Measurements from ENCODE around the gene SAMD1. TPM values are rescaled to one million over a fixed set of nuclear protein-coding genes. Genes with fewer than 3 reads are reported as not detected.
A peak's percentile ranks its signal among the peaks of the same experiment; 100 is the strongest.

The SAMD1 gene
- total and polyA plus RNA-seq, 2 of the 13 experiments (the other 11 are each of a cell fraction or from before 2014, with no cell fraction given) = 17.5 to 45.0 TPM

GRCh38 chr19:14119644-14120496 lies 29.3 kb upstream of the SAMD1 start:
- DNase-seq (ENCODE audit: low spot score) (no peak), FAIRE-seq (no peak), ATAC-seq (no peak)
- H3K4me2 ChIP-seq (ENCODE audit: low read depth, low read length) = peak overlapping the region; percentile 100
- POLR2A ChIA-PET = interaction anchor here (2.5 kb wide), 1 partner anchor 17 kb away, joined by 21 read pairs; the partner anchor contains the start of gene ASF1B
- peaks cover 0 to 4% of the 10 kb centered on the region in 2 experiments; a peak in 2 of 5 replicates for H3K36me3 ChIP-seq (replicated peaks in 1 of 2; ENCODE audit: control insufficient read depth in 1 of 2, insufficient read depth in 2 of 2, low read length in 2 of 2)
- BruUV-seq (replicated peaks) = no TSS peak
- intact Hi-C loops (cut with micrococcal nuclease; ENCODE audit: unreplicated experiment) = loop anchor here (5.0 kb wide), 1 partner anchor 38 kb away; no protein-coding TSS in a partner anchor
- H3K4me3 ChIP-seq (replicated peaks in 1 of 3; ENCODE audit: insufficient read depth in 1 of 3, low read depth in 2 of 3, low read length in 3 of 3) = peak overlapping the region in 1 of 3 experiments; percentile 4; a peak in 1 of 6 replicates
- in situ Hi-C loops (cut with HindIII; ENCODE audit: extremely low pct_ligation_motif_present, low pct_unique_long_range_greater_than_20kb) = no loop called here
- no peak overlapping the region for H2AFZ ChIP-seq (ENCODE audit: low read length)
- 90% methylated on average over 4 of the region's 7 CpGs for WGBS (ENCODE audit: low lambda C conversion rate)
- no peaks in the 10 kb centered on the region for H3K9me3 ChIP-seq (ENCODE audit: low read length)
- CTCF ChIA-PET (ENCODE audit: low intra/inter-chr PET ratio, low total read pairs) = no interaction called here
- H3K27me3 ChIP-seq (ENCODE audit: control insufficient read depth in 1 of 2, insufficient read depth in 2 of 2, low read length in 2 of 2) = no peaks in the 10 kb centered on the region; a peak in 1 of 5 replicates
- no peaks in the 10 kb centered on the region for H4K20me1 ChIP-seq (ENCODE audit: insufficient read depth, low read length)
- H3K27ac ChIP-seq (ENCODE audit: extremely low read length, insufficient read depth, low read length) = no peak overlapping the region
- H3K9ac ChIP-seq (ENCODE audit: insufficient read depth, low read depth, low read length) = peak overlapping the region; percentile 89; the same call in 1 of the 2 replicates
- peaks cover 12% of the 10 kb centered on the region for H3K79me2 ChIP-seq (ENCODE audit: insufficient read depth, low read length)
- TF ChIP-seq PBX2 (CRISPR knock-in tag; IDR thresholded peaks at IDR 0.05) = peak; percentile 49; the same call in 1 of the 2 replicates
- no peak for TF ChIP-seq ZNF468 (CRISPR knock-in tag; IDR thresholded peaks at IDR 0.05)
- H3K4me1 ChIP-seq (ENCODE audit: insufficient read depth, low read length) = peaks cover 33% of the 10 kb centered on the region

GRCh38 chr19:14119146-14119545 lies 28.6 kb upstream of the SAMD1 start:
- H3K27me3 ChIP-seq (ENCODE audit: control insufficient read depth in 1 of 2, insufficient read depth in 2 of 2, low read length in 2 of 2) = no peaks in the 10 kb centered on the region; a peak in 1 of 5 replicates
- FAIRE-seq = no peak
- ChIA-PET CTCF (ENCODE audit: low intra/inter-chr PET ratio, low total read pairs) (interaction anchor here (1.7 kb wide), 1 partner anchor 18 kb away, joined by 6 read pairs; the partner anchor contains the start of gene ASF1B), POLR2A (interaction anchor here (1.0 to 2.5 kb wide), 3 partner anchors 9 to 23 kb away, joined by 3 to 21 read pairs (median 3); partner anchors contain the start of gene ASF1B)
- H2AFZ ChIP-seq (ENCODE audit: low read length) = no peak overlapping the region
- H3K4me2 ChIP-seq (ENCODE audit: low read depth, low read length) = peak overlapping the region; percentile 100
- H3K27ac ChIP-seq (ENCODE audit: extremely low read length, insufficient read depth, low read length) = peak overlapping the region; percentile 96
- H3K36me3 ChIP-seq (replicated peaks in 1 of 2; ENCODE audit: control insufficient read depth in 1 of 2, insufficient read depth in 2 of 2, low read length in 2 of 2) = peaks cover 0 to 4% of the 10 kb centered on the region in 2 experiments; a peak in 2 of 5 replicates
- intact Hi-C loops (cut with micrococcal nuclease; ENCODE audit: unreplicated experiment) (loop anchor here (5.0 kb wide), 1 partner anchor 37 kb away; no protein-coding TSS in a partner anchor), in situ Hi-C loops (cut with HindIII; ENCODE audit: extremely low pct_ligation_motif_present, low pct_unique_long_range_greater_than_20kb) (no loop called here)
- H3K4me3 ChIP-seq (replicated peaks in 1 of 3; ENCODE audit: insufficient read depth in 1 of 3, low read depth in 2 of 3, low read length in 3 of 3) = peak overlapping the region; percentile 66 to 86 (median 75)
- no peak for ATAC-seq
- H3K4me1 ChIP-seq (ENCODE audit: insufficient read depth, low read length) = peaks cover 41% of the 10 kb centered on the region
- BruUV-seq (replicated peaks) = TSS peak; percentile 82
- DNase-seq (ENCODE audit: low spot score) = no peak
- WGBS (ENCODE audit: low lambda C conversion rate) = 37% methylated on average over 3 of the region's 3 CpGs
- no peaks in the 10 kb centered on the region for H4K20me1 ChIP-seq (ENCODE audit: insufficient read depth, low read length)
- no peaks in the 10 kb centered on the region for H3K9me3 ChIP-seq (ENCODE audit: low read length)
- peaks cover 12% of the 10 kb centered on the region for H3K79me2 ChIP-seq (ENCODE audit: insufficient read depth, low read length)
- peak overlapping the region; percentile 89 for H3K9ac ChIP-seq (ENCODE audit: insufficient read depth, low read depth, low read length)
- no peak for TF ChIP-seq ISX (CRISPR knock-in tag; conservative IDR thresholded peaks at IDR 0.05)
- TF ChIP-seq MYC (CRISPR knock-in tag; IDR thresholded peaks at IDR 0.05; ENCODE audit: borderline replicate concordance) = no peak
- TF ChIP-seq ZNF672 (CRISPR knock-in tag; IDR thresholded peaks at IDR 0.05) = no peak
- no peak for TF ChIP-seq ZNF550 (CRISPR knock-in tag; IDR thresholded peaks at IDR 0.05; ENCODE audit: borderline replicate concordance)
- TF ChIP-seq SETDB1 (CRISPR knock-in tag; IDR thresholded peaks at IDR 0.05; ENCODE audit: borderline replicate concordance) = no peak
- TF ChIP-seq ZBTB34 (CRISPR knock-in tag; IDR thresholded peaks at IDR 0.05) = no peak
- TF ChIP-seq ZNF772 (CRISPR knock-in tag; IDR thresholded peaks at IDR 0.05) = no peak
- TF ChIP-seq SP140L (CRISPR knock-in tag; IDR thresholded peaks at IDR 0.05; ENCODE audit: borderline replicate concordance) = no peak
- TF ChIP-seq SIN3B (IDR thresholded peaks at IDR 0.05; ENCODE audit: low read length) = no peak
- no peak for TF ChIP-seq PHF20 (CRISPR knock-in tag; IDR thresholded peaks at IDR 0.05)
- no peak for TF ChIP-seq ZKSCAN1 (IDR thresholded peaks at IDR 0.05; ENCODE audit: low read length)
- no peak for TF ChIP-seq FOXP1 (IDR thresholded peaks at IDR 0.05)
- TF ChIP-seq FOXP1 (CRISPR knock-in tag; IDR thresholded peaks at IDR 0.05) = no peak
- TF ChIP-seq ZFP41 (CRISPR knock-in tag; IDR thresholded peaks at IDR 0.05; ENCODE audit: borderline replicate concordance) = no peak
- TF ChIP-seq KMT2B (CRISPR knock-in tag; IDR thresholded peaks at IDR 0.05) = no peak
